ENCODE data around the gene SGK2. TPM values are rescaled to one million over a fixed set of nuclear protein-coding genes. Genes with fewer than 3 reads are reported as not detected.

Gene SGK2
- total and polyA plus RNA-seq, 2 of the 13 experiments (the other 11 are each of a cell fraction or from before 2014, with no cell fraction given) = 6.2 to 29.4 TPM

GRCh38 chr20:43513931-43514647 lies 44.7 kb upstream of the SGK2 start (continued):
- TF ChIP-seq TERF1 (CRISPR knock-in tag; IDR thresholded peaks at IDR 0.05) (no peak), ATF4 (CRISPR knock-in tag; IDR thresholded peaks at IDR 0.05) (no peak), FOXO1 (CRISPR knock-in tag; IDR thresholded peaks at IDR 0.05) (peak; percentile 12; the same call in 1 of the 2 replicates), SRSF1 (optimal IDR thresholded peaks at IDR 0.05; ENCODE audit: low read depth, low read length) (peak; percentile 63), SRSF9 (IDR thresholded peaks at IDR 0.05; ENCODE audit: borderline replicate concordance, insufficient read depth, low read depth, low read length, poor library complexity, severe bottlenecking) (no peak), MED1 (CRISPR knock-in tag; IDR thresholded peaks at IDR 0.05) (0 out of 2 replicates have a peak, but pooled peaks have one; percentile 18), ZSCAN31 (CRISPR knock-in tag; IDR thresholded peaks at IDR 0.05; ENCODE audit: low read depth) (no peak; the same call in 1 of the 2 replicates), SMAD1 (CRISPR knock-in tag; IDR thresholded peaks at IDR 0.05; ENCODE audit: borderline replicate concordance, low read depth) (no peak; the same call in 1 of the 2 replicates), U2AF1 (optimal IDR thresholded peaks at IDR 0.05; ENCODE audit: low read depth, low read length) (no peak), CC2D1A (CRISPR knock-in tag; IDR thresholded peaks at IDR 0.05) (no peak), CHD4 (IDR thresholded peaks at IDR 0.05; ENCODE audit: borderline replicate concordance, low read length) (no peak), ZNF597 (CRISPR knock-in tag; IDR thresholded peaks at IDR 0.05) (no peak), TFDP2 (CRISPR knock-in tag; IDR thresholded peaks at IDR 0.05) (0 out of 2 replicates have a peak, but pooled peaks have one; percentile 10), ZNF232 (CRISPR knock-in tag; IDR thresholded peaks at IDR 0.05; ENCODE audit: borderline replicate concordance) (no peak), NR2C2 (CRISPR knock-in tag; IDR thresholded peaks at IDR 0.05; ENCODE audit: borderline replicate concordance) (no peak), ZNF691 (CRISPR knock-in tag; IDR thresholded peaks at IDR 0.05; ENCODE audit: borderline replicate concordance, low read depth) (no peak), RAD51 (IDR thresholded peaks at IDR 0.05; ENCODE audit: borderline replicate concordance) (no peak), ZFP91 (CRISPR knock-in tag; IDR thresholded peaks at IDR 0.05; ENCODE audit: borderline replicate concordance) (peak; percentile 83)

Measured in HepG2 (cell line).